ENCODE data around the gene CD200R1.

The CD200R1 gene

GRCh38 chr3:112884678-112885290 lies 90.1 kb downstream of the CD200R1 start:
- no peak for DNase-seq

- DNase-seq = no peak
Observed at GRCh38 chr3:112881891-112882290, 93.0 kb downstream of the CD200R1 start.

GRCh38 chr3:112875561-112875960 lies 99.3 kb downstream of the CD200R1 start:
- no peak for DNase-seq

- no peak for DNase-seq
Observed at GRCh38 chr3:112874725-112875124, 100.2 kb downstream of the CD200R1 start.

- DNase-seq = no peak
Observed at GRCh38 chr3:112873632-112874031, 101.3 kb downstream of the CD200R1 start.

- DNase-seq = no peak
Observed at GRCh38 chr3:112871735-112872134, 103.2 kb downstream of the CD200R1 start.
